Common myeloid progenitor, CD34-positive (primary cell): ENCODE measurements around the gene ELK4.
"Not testable (repeated sequence)": the region's sequence is repeated elsewhere in the genome, so short reads cannot be mapped to it uniquely, and the experiment has no call there.

Experiments used
- CTCF ChIA-PET: fragments of 350-600 bp; sonication (Branson Sonifier 250); formaldehyde crosslinking; loops from one replicate; lab custom pipeline; 2021; ENCODE audit warnings: antibody characterized with exemption; lab: Charles Lee
- POLR2A ChIA-PET: fragments of 350-600 bp; sonication (Branson Sonifier 250); formaldehyde crosslinking; loops from one replicate; lab custom pipeline; 2021; ENCODE audit warnings: antibody characterized with exemption; lab: Charles Lee
- DNase-seq, 3 donors: peaks; one replicate each; pipeline versions ENCODE4 v3.0.0 to v3.0.0-alpha.2; 2013
- H3K27ac ChIP-seq, 2 experiments: 1 replicate in 1 of 2; 2 replicates in 1 of 2; pipeline ENCODE4 v1.7.0; 2013; ENCODE audit warnings: inconsistent platforms in 2 of 2, low read length in 2 of 2, mild to moderate bottlenecking in 2 of 2, low read depth in 1 of 2, moderate library complexity in 1 of 2; ENCODE audit not compliant: severe bottlenecking in 2 of 2, insufficient read depth in 1 of 2, poor library complexity in 1 of 2
- H3K27me3 ChIP-seq, 5 experiments: replicated peaks in 2 of 5; 1 replicate in 3 of 5; 2 replicates in 2 of 5; pipeline versions ENCODE4 v1.6.1 to v1.7.0; 2013; ENCODE audit warnings: low read length in 4 of 5, mild to moderate bottlenecking in 2 of 5, moderate library complexity in 2 of 5, inconsistent platforms in 1 of 5; ENCODE audit not compliant: insufficient read depth in 5 of 5, control insufficient read depth in 4 of 5
- H3K36me3 ChIP-seq, 4 experiments: 1 replicate in 2 of 4; 2 replicates in 2 of 4; pipeline versions ENCODE4 v1.6.1 to v1.7.0; 2013; ENCODE audit warnings: low read length in 3 of 4, control low read depth in 1 of 4, mild to moderate bottlenecking in 1 of 4; ENCODE audit not compliant: control insufficient read depth in 4 of 4, insufficient read depth in 4 of 4
- H3K4me1 ChIP-seq, 4 experiments: 1 replicate in 3 of 4; 2 replicates in 1 of 4; pipeline versions ENCODE4 v1.6.1 to v1.7.1; 2013; ENCODE audit warnings: low read length in 3 of 4, mild to moderate bottlenecking in 3 of 4, control low read depth in 1 of 4, inconsistent platforms in 1 of 4, moderate library complexity in 1 of 4; ENCODE audit not compliant: control insufficient read depth in 4 of 4, insufficient read depth in 4 of 4; ENCODE audit errors: control extremely low read depth in 1 of 4
- H3K4me3 ChIP-seq, 7 experiments: 1 replicate in 4 of 7; 2 replicates in 3 of 7; pipeline versions ENCODE4 v1.5.1 to v1.7.0; 2013; ENCODE audit warnings: mild to moderate bottlenecking in 7 of 7, low read length in 6 of 7, moderate library complexity in 6 of 7, inconsistent platforms in 2 of 7, low read depth in 2 of 7, control low read depth in 1 of 7; ENCODE audit not compliant: insufficient read depth in 4 of 7, control insufficient read depth in 1 of 7; ENCODE audit errors: extremely low read depth in 1 of 7
- H3K9me3 ChIP-seq, 5 experiments: 1 replicate in 4 of 5; 2 replicates in 1 of 5; pipeline versions ENCODE4 v1.6.1 to v1.7.1; 2013; ENCODE audit warnings: low read length in 4 of 5, mild to moderate bottlenecking in 2 of 5, inconsistent platforms in 1 of 5, low read depth in 1 of 5, moderate library complexity in 1 of 5; ENCODE audit not compliant: control insufficient read depth in 4 of 5, insufficient read depth in 2 of 5; ENCODE audit errors: control extremely low read depth in 1 of 5
- WGBS: methylation state at CpG from one replicate; pipeline ENCODE4 v1.1.5; 2013; ENCODE audit not compliant: insufficient coverage; 5-methylcytosine and 5-hydroxymethylcytosine counted together

Gene ELK4

GRCh38 chr1:205642679-205643307, 11.0 kb upstream of the ELK4 start:
- no peak for DNase-seq
- ChIA-PET POLR2A (no interaction called here), CTCF (interaction anchor here (0.6 to 7.3 kb wide), 7 partner anchors 11 to 118 kb away, joined by 3 to 59 read pairs (median 3); partner anchors contain the start of gene ELK4)
- H3K36me3 ChIP-seq: peaks cover 0 to 15% (median 3%) of the 10 kb centered on the region in 4 experiments
- no peak overlapping the region for H3K4me3 ChIP-seq
- 100% methylated on average over 1 of the region's 2 CpGs for WGBS
- H3K4me1 ChIP-seq: no peaks in the 10 kb centered on the region
- H3K27ac ChIP-seq: no peak overlapping the region
- no peaks in the 10 kb centered on the region for H3K27me3 ChIP-seq
- no peaks in the 10 kb centered on the region for H3K9me3 ChIP-seq

- Histone ChIP-seq H3K27me3 (no peaks in the 10 kb centered on the region), H3K4me1 (no peaks in the 10 kb centered on the region), H3K4me3 (no peak overlapping the region), H3K9me3 (no peaks in the 10 kb centered on the region), H3K36me3 (peaks cover 0 to 5% (median 2%) of the 10 kb centered on the region in 4 experiments), H3K27ac (no peak overlapping the region)
- DNase-seq: no peak
- POLR2A ChIA-PET: no interaction called here
- WGBS: 100% methylated on average over 1 of the region's 1 CpG
- CTCF ChIA-PET: interaction anchor here (0.8 to 2.6 kb wide), 5 partner anchors 19 to 151 kb away, joined by 3 to 7 read pairs (median 3); no protein-coding TSS in a partner anchor
These were observed 7.8 kb upstream of the ELK4 start for GRCh38 chr1:205639567-205639966.

- peaks cover 0 to 5% (median 0%) of the 10 kb centered on the region in 4 experiments for H3K36me3 ChIP-seq
- POLR2A ChIA-PET: no interaction called here
- no peak overlapping the region for H3K27ac ChIP-seq
- DNase-seq: no peak
- H3K4me3 ChIP-seq: no peak overlapping the region
- no peaks in the 10 kb centered on the region for H3K27me3 ChIP-seq
- 94% methylated on average over 8 of the region's 9 CpGs for WGBS
- CTCF ChIA-PET: interaction anchor here (2.5 to 2.6 kb wide), 2 partner anchors 18 to 20 kb away, joined by 7 to 9 read pairs; no protein-coding TSS in a partner anchor
- no peaks in the 10 kb centered on the region for H3K4me1 ChIP-seq
- no peaks in the 10 kb centered on the region for H3K9me3 ChIP-seq
These were observed 6.2 kb upstream of the ELK4 start for GRCh38 chr1:205637854-205638468.

GRCh38 chr1:205636732-205637131, 4.9 kb upstream of the ELK4 start:
- CTCF ChIA-PET: interaction anchor here (1.3 to 9.7 kb wide), 8 partner anchors 8 to 112 kb away, joined by 3 to 195 read pairs (median 8); no protein-coding TSS in a partner anchor
- POLR2A ChIA-PET: no interaction called here
- no peaks in the 10 kb centered on the region for H3K27me3 ChIP-seq
- H3K4me3 ChIP-seq: no peak overlapping the region
- no peak overlapping the region for H3K27ac ChIP-seq
- no peaks in the 10 kb centered on the region for H3K9me3 ChIP-seq
- H3K36me3 ChIP-seq: no peaks in the 10 kb centered on the region
- DNase-seq: no peak
- H3K4me1 ChIP-seq: peaks cover 0 to 8% (median 6%) of the 10 kb centered on the region in 4 experiments
- 79% methylated on average over 3 of the region's 4 CpGs for WGBS

- DNase-seq, H3K4me1 ChIP-seq, H3K4me3 ChIP-seq, H3K27ac ChIP-seq, H3K36me3 ChIP-seq, H3K27me3 ChIP-seq, POLR2A ChIA-PET, H3K9me3 ChIP-seq: not testable (repeated sequence)
- CTCF ChIA-PET: interaction anchor here (0.7 to 9.7 kb wide), 12 partner anchors 8 to 112 kb away, joined by 3 to 195 read pairs (median 6); no protein-coding TSS in a partner anchor
- WGBS: 84% methylated on average over 3 of the region's 7 CpGs
These were observed 4.3 kb upstream of the ELK4 start for GRCh38 chr1:205636138-205636530.

- Histone ChIP-seq H3K9me3 (no peaks in the 10 kb centered on the region), H3K27me3 (no peaks in the 10 kb centered on the region), H3K4me1 (peaks cover 8 to 25% (median 20%) of the 10 kb centered on the region in 4 experiments), H3K27ac (no peak overlapping the region), H3K36me3 (no peaks in the 10 kb centered on the region), H3K4me3 (no peak overlapping the region)
- POLR2A ChIA-PET: interaction anchor here (2.7 kb wide), 1 partner anchor 42 kb away, joined by 19 read pairs; no protein-coding TSS in a partner anchor
- CTCF ChIA-PET: interaction anchor here (0.8 to 9.7 kb wide), 7 partner anchors 10 to 108 kb away, joined by 3 to 195 read pairs (median 17); no protein-coding TSS in a partner anchor
- WGBS: 78% methylated on average over 3 of the region's 6 CpGs
- no peak for DNase-seq
These were observed 1.7 kb upstream of the ELK4 start for GRCh38 chr1:205633421-205633976.
